Caco-2 (cell line): ENCODE data around the gene PCSK5. TPM values are rescaled to one million over a fixed set of nuclear protein-coding genes. Genes with fewer than 3 reads are reported as not detected.

ENCODE experiments used
- BruUV-seq: library from RNA; stranded (reverse); fragments of 400-500 nt; replicated peaks from 2 replicates; lab custom pipeline; 2021; lab: Mats Ljungman, UMichigan
- CTCF ChIA-PET: fragments of 300-600 bp; sonication (Branson Sonifier 250); formaldehyde crosslinking; loops from one replicate; lab custom pipeline; 2022; ENCODE audit warnings: antibody characterized with exemption; lab: Charles Lee
- POLR2A ChIA-PET: fragments of 300-600 bp; sonication (Branson Sonifier 250); formaldehyde crosslinking; loops from one replicate; lab custom pipeline; 2022; ENCODE audit warnings: antibody characterized with exemption; lab: Charles Lee
- DNase-seq, 2 experiments: peaks; one replicate each; pipeline versions ENCODE4 v3.0.0 to v3.0.0-alpha.2; 2020 to 2022
- H3K27me3 ChIP-seq: replicated peaks from 2 replicates; pipeline ENCODE4 v1.6.0; 2011; ENCODE audit warnings: low read length; ENCODE audit not compliant: control insufficient read depth, insufficient read depth
- H3K36me3 ChIP-seq: 2 replicates; pipeline ENCODE4 v1.5.1; 2011; ENCODE audit warnings: low read length; ENCODE audit not compliant: control insufficient read depth, insufficient read depth
- H3K4me1 ChIP-seq: fragments of 250-450 bp; sonication (Bioruptor Pico); 2 replicates; pipeline ENCODE4 v1.5.1; 2020; ENCODE audit warnings: mild to moderate bottlenecking
- H3K4me3 ChIP-seq: 2 replicates; pipeline ENCODE4 v1.5.1; 2011; ENCODE audit warnings: low read depth, mild to moderate bottlenecking, control low read depth, low read length
- H3K9me3 ChIP-seq: fragments of 250-450 bp; sonication (Bioruptor Pico); 2 replicates; pipeline ENCODE4 v1.5.1; 2020; ENCODE audit warnings: mild to moderate bottlenecking, moderate library complexity
- H3K27ac Mint-ChIP-seq: one replicate; pipeline ENCODE4 v1.8.0; 2022; ENCODE audit warnings: mixed read lengths; ENCODE audit not compliant: unreplicated experiment
- H3K27me3 Mint-ChIP-seq: one replicate; pipeline ENCODE4 v1.8.0; 2022; ENCODE audit warnings: mixed read lengths; ENCODE audit not compliant: insufficient read depth, unreplicated experiment
- H3K36me3 Mint-ChIP-seq: one replicate; pipeline ENCODE4 v1.8.0; 2022; ENCODE audit warnings: mild to moderate bottlenecking, mixed read lengths; ENCODE audit not compliant: insufficient read depth, unreplicated experiment
- H3K4me1 Mint-ChIP-seq: one replicate; pipeline ENCODE4 v1.8.0; 2022; ENCODE audit warnings: low read depth, mixed read lengths; ENCODE audit not compliant: unreplicated experiment
- H3K4me3 Mint-ChIP-seq: one replicate; pipeline ENCODE4 v1.8.0; 2022; ENCODE audit warnings: mild to moderate bottlenecking, moderate library complexity, mixed read lengths; ENCODE audit not compliant: unreplicated experiment
- H3K9me3 Mint-ChIP-seq: one replicate; pipeline ENCODE4 v1.8.0; 2022; ENCODE audit warnings: mixed read lengths; ENCODE audit not compliant: unreplicated experiment
- intact Hi-C: fragments of 100-400 bp; cut with micrococcal nuclease; formaldehyde crosslinking; loops from one replicate; pipeline ENCODE4 v1.10.0; 2022; ENCODE audit not compliant: unreplicated experiment
- total RNA-seq: library from RNA; stranded (reverse); gene quantifications from 2 replicates; pipeline ENCODE4 v1.2.3, GENCODE V29; 2022
- TF ChIP-seq, protein P1 (sequence below), 2 experiments: fragments of 200-600 bp in 1 of 2; IDR thresholded peaks; 1 replicate in 1 of 2; 2 replicates in 1 of 2; pipeline versions ENCODE4 v1.5.1 to v1.8.0; 2011 to 2022; ENCODE audit warnings: antibody characterized with exemption in 1 of 2, control low read depth in 1 of 2, inconsistent platforms in 1 of 2, low read depth in 1 of 2, low read length in 1 of 2, mild to moderate bottlenecking in 1 of 2, moderate library complexity in 1 of 2; ENCODE audit not compliant: insufficient read depth in 1 of 2, severe bottlenecking in 1 of 2, unreplicated experiment in 1 of 2

PCSK5 gene
- total RNA-seq, 1 experiment from 2014 or later, result 10.9 TPM

DNA sequence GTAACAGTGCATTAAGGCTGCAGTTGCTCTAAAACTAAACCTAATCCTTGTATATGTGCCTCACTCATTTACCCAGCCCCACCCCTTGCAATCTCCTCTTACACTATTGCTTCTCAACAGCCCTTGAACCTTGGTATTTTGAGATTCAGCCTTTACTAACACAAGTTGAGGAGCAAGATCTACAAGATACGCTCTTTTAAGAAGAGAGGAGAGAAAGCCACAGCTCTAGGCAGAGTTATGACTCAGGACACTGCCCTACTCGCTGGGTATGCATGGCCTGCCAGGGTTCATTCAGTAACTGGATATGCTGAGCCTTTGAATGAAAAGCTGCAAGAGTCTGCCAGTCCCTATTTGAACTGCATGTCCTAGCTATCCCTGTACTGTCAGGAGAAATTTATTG, 219.5 kb downstream of the PCSK5 start:
- DNase-seq, result no peak
- POLR2A ChIA-PET, result no interaction called here
- H3K36me3 Mint-ChIP-seq, result no peaks in the 10 kb centered on the region
- H3K4me1 ChIP-seq, result no peaks in the 10 kb centered on the region
- H3K4me1 Mint-ChIP-seq, result no peaks in the 10 kb centered on the region
- H3K9me3 Mint-ChIP-seq, result no peaks in the 10 kb centered on the region
- no peaks in the 10 kb centered on the region for H3K27me3 ChIP-seq
- no TSS peak for BruUV-seq
- H3K9me3 ChIP-seq, result no peaks in the 10 kb centered on the region
- no peaks in the 10 kb centered on the region for H3K27me3 Mint-ChIP-seq
- intact Hi-C loops, result no loop called here
- CTCF ChIA-PET, result no interaction called here
- TF ChIP-seq, protein P1, sequence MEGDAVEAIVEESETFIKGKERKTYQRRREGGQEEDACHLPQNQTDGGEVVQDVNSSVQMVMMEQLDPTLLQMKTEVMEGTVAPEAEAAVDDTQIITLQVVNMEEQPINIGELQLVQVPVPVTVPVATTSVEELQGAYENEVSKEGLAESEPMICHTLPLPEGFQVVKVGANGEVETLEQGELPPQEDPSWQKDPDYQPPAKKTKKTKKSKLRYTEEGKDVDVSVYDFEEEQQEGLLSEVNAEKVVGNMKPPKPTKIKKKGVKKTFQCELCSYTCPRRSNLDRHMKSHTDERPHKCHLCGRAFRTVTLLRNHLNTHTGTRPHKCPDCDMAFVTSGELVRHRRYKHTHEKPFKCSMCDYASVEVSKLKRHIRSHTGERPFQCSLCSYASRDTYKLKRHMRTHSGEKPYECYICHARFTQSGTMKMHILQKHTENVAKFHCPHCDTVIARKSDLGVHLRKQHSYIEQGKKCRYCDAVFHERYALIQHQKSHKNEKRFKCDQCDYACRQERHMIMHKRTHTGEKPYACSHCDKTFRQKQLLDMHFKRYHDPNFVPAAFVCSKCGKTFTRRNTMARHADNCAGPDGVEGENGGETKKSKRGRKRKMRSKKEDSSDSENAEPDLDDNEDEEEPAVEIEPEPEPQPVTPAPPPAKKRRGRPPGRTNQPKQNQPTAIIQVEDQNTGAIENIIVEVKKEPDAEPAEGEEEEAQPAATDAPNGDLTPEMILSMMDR (IDR thresholded peaks at IDR 0.05; ENCODE audit: insufficient read depth in 1 of 2, low read depth in 1 of 2, low read length in 1 of 2, severe bottlenecking in 1 of 2, unreplicated experiment in 1 of 2), result no peak
- H3K27ac Mint-ChIP-seq, result no peak overlapping the region
- H3K4me3 Mint-ChIP-seq, result no peak overlapping the region
- H3K36me3 ChIP-seq, result no peaks in the 10 kb centered on the region
- H3K4me3 ChIP-seq, result no peak overlapping the region

DNA sequence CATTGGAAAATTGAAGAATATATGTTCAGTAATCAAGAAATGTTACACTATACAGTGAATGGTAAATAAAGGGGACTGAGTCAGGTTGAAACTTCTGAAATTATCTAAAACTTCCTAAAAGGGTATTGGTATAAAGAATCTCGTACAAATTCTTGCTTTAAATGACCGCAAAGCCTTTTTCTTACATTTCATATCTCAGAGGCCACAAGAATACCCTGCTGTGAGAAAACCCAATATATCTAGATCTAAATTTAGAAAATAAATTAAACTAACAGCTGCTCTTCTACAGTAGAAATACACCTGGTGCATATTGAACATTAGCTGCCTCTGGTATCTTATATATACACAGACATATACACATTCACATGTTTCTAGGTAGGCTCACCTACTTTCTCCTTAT, 221.7 kb downstream of the PCSK5 start:
- no peaks in the 10 kb centered on the region for H3K36me3 ChIP-seq
- Mint-ChIP-seq H3K4me1 (no peaks in the 10 kb centered on the region), H3K27me3 (no peaks in the 10 kb centered on the region), H3K9me3 (no peaks in the 10 kb centered on the region), H3K4me3 (no peak overlapping the region), H3K36me3 (no peaks in the 10 kb centered on the region), H3K27ac (no peak overlapping the region)
- H3K4me3 ChIP-seq, result no peak overlapping the region
- no peak for DNase-seq
- intact Hi-C loops, result no loop called here
- POLR2A ChIA-PET, result no interaction called here
- TF ChIP-seq, protein P1 (IDR thresholded peaks at IDR 0.05; ENCODE audit: insufficient read depth in 1 of 2, low read depth in 1 of 2, low read length in 1 of 2, severe bottlenecking in 1 of 2, unreplicated experiment in 1 of 2), result no peak
- no peaks in the 10 kb centered on the region for H3K4me1 ChIP-seq
- H3K27me3 ChIP-seq, result no peaks in the 10 kb centered on the region
- no TSS peak for BruUV-seq
- CTCF ChIA-PET, result no interaction called here
- no peaks in the 10 kb centered on the region for H3K9me3 ChIP-seq

DNA sequence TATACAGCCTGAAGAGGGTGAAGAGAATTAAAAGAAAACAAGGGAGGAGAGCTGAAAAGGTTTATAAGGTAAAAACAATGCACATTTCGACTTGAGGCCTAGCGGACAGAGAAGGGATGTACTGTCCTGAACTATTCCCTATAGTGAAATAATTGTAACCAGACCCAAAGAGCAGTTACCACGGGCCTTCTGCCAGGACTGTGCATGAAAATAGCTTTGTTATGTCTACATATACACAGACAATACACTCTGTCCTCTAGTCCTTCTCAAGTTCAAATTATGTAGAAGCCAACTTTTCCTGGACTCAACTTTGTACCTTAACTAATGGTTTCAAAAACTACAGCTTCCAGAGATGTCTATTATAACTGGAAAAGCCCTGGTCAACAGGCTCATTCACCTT, 223.7 kb downstream of the PCSK5 start:
- Histone ChIP-seq H3K4me1 (no peaks in the 10 kb centered on the region), H3K9me3 (no peaks in the 10 kb centered on the region), H3K27me3 (no peaks in the 10 kb centered on the region), H3K36me3 (no peaks in the 10 kb centered on the region), H3K4me3 (no peak overlapping the region)
- POLR2A ChIA-PET, result no interaction called here
- intact Hi-C loops, result no loop called here
- Mint-ChIP-seq H3K36me3 (no peaks in the 10 kb centered on the region), H3K4me3 (no peak overlapping the region), H3K9me3 (no peaks in the 10 kb centered on the region), H3K4me1 (no peaks in the 10 kb centered on the region), H3K27me3 (no peaks in the 10 kb centered on the region), H3K27ac (no peak overlapping the region)
- TF ChIP-seq, protein P1 (IDR thresholded peaks at IDR 0.05; ENCODE audit: insufficient read depth in 1 of 2, low read depth in 1 of 2, low read length in 1 of 2, severe bottlenecking in 1 of 2, unreplicated experiment in 1 of 2), result no peak
- DNase-seq, result no peak
- BruUV-seq, result no TSS peak
- CTCF ChIA-PET, result no interaction called here
